ENCODE measurements around the gene GLOD4.

DNA sequence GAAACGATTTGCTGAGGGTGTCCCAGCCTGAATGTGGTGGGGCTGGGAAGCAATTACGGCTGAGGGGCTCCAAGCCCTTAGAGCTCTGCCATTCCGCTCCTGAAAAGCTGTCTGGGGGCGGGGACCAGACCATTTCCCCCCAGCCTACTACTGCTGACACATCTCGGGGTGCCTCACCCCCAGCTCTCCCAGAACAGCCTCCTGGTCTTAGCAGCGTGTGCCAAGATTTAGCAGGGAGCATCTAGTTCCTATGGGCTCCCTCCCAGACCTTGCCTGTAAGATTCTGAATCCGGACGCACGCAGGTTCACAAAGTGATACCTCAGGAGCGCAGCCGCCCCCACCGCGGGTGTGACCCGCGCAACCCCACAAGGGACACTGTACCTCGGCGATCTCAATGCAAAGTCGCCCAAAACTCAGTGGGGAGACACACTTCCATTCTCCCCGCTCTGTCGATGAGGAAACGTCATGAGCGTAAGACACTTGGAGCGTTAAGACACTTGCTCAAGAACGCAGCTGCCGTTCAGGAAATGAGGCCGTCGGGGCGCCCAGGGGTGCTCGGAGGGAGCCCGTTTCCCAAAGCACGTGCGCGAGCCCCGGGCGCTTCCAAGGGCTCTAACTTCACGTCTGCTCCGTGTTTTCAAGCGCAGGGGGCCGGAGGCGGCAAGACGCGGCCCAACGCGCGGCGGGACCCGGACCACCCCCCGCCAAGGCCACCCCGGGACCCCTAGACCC lies 30.6 kb downstream of the GLOD4 start:
- TF ChIP-seq POLR2AphosphoS5 (IDR thresholded peaks at IDR 0.05) (no peak), EZH2 (IDR thresholded peaks at IDR 0.05; ENCODE audit: borderline replicate concordance, insufficient read depth, low read length, poor library complexity, severe bottlenecking) (no peak), EP300 (conservative IDR thresholded peaks at IDR 0.05; ENCODE audit: poor library complexity, severe bottlenecking) (no peak), MXI1 (conservative IDR thresholded peaks at IDR 0.05; ENCODE audit: poor library complexity, severe bottlenecking) (no peak), RAD21 (conservative IDR thresholded peaks at IDR 0.05) (no peak), TAF1 (IDR thresholded peaks at IDR 0.05; ENCODE audit: low read depth) (no peak), SMC3 (conservative IDR thresholded peaks at IDR 0.05; ENCODE audit: poor library complexity) (no peak)
- TF ChIP-seq, protein P1, sequence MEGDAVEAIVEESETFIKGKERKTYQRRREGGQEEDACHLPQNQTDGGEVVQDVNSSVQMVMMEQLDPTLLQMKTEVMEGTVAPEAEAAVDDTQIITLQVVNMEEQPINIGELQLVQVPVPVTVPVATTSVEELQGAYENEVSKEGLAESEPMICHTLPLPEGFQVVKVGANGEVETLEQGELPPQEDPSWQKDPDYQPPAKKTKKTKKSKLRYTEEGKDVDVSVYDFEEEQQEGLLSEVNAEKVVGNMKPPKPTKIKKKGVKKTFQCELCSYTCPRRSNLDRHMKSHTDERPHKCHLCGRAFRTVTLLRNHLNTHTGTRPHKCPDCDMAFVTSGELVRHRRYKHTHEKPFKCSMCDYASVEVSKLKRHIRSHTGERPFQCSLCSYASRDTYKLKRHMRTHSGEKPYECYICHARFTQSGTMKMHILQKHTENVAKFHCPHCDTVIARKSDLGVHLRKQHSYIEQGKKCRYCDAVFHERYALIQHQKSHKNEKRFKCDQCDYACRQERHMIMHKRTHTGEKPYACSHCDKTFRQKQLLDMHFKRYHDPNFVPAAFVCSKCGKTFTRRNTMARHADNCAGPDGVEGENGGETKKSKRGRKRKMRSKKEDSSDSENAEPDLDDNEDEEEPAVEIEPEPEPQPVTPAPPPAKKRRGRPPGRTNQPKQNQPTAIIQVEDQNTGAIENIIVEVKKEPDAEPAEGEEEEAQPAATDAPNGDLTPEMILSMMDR (IDR thresholded peaks at IDR 0.05; ENCODE audit: poor library complexity, severe bottlenecking): no peak
- TF ChIP-seq, protein P2, sequence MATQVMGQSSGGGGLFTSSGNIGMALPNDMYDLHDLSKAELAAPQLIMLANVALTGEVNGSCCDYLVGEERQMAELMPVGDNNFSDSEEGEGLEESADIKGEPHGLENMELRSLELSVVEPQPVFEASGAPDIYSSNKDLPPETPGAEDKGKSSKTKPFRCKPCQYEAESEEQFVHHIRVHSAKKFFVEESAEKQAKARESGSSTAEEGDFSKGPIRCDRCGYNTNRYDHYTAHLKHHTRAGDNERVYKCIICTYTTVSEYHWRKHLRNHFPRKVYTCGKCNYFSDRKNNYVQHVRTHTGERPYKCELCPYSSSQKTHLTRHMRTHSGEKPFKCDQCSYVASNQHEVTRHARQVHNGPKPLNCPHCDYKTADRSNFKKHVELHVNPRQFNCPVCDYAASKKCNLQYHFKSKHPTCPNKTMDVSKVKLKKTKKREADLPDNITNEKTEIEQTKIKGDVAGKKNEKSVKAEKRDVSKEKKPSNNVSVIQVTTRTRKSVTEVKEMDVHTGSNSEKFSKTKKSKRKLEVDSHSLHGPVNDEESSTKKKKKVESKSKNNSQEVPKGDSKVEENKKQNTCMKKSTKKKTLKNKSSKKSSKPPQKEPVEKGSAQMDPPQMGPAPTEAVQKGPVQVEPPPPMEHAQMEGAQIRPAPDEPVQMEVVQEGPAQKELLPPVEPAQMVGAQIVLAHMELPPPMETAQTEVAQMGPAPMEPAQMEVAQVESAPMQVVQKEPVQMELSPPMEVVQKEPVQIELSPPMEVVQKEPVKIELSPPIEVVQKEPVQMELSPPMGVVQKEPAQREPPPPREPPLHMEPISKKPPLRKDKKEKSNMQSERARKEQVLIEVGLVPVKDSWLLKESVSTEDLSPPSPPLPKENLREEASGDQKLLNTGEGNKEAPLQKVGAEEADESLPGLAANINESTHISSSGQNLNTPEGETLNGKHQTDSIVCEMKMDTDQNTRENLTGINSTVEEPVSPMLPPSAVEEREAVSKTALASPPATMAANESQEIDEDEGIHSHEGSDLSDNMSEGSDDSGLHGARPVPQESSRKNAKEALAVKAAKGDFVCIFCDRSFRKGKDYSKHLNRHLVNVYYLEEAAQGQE (IDR thresholded peaks at IDR 0.05; ENCODE audit: borderline replicate concordance): no peak
